Left lung (tissue), 10 donors: Measurements from ENCODE around the gene JAKMIP1. TPM values are rescaled to one million over a fixed set of nuclear protein-coding genes. Genes with fewer than 3 reads are reported as not detected.

Experiments used
- ATAC-seq: fragments of 200-7000 bp; cut with Tn5 transposase; one replicate; pipeline ENCODE4 v1.9.1; 2020; ENCODE audit warnings: moderate library complexity
- DNase-seq, 4 donors: peaks; one replicate each; pipeline ENCODE4 v3.0.0-alpha.2; 2013 to 2020
- H3K27ac ChIP-seq, 2 donors: fragments of 200-600 bp; sonication (generic) in 1 of 2; one replicate each; pipeline versions ENCODE4 v1.5.0 to v1.8.0; 2020 to 2021
- H3K27me3 ChIP-seq, 2 donors: fragments of 200-600 bp; sonication (generic) in 1 of 2; one replicate each; pipeline versions ENCODE4 v1.5.0 to v1.8.0; 2020 to 2021
- H3K36me3 ChIP-seq, 2 donors: fragments of 200-600 bp; sonication (generic) in 1 of 2; one replicate each; pipeline versions ENCODE4 v1.5.0 to v1.8.0; 2020 to 2021
- H3K4me1 ChIP-seq, 2 donors: fragments of 200-600 bp; one replicate each; pipeline ENCODE4 v1.8.0; 2021
- H3K4me3 ChIP-seq, 2 donors: fragments of 200-600 bp; sonication (generic) in 1 of 2; one replicate each; pipeline versions ENCODE4 v1.5.0 to v1.8.0; 2020 to 2021; ENCODE audit warnings: mild to moderate bottlenecking in 1 of 2
- H3K9me3 ChIP-seq, 2 donors: fragments of 200-600 bp; sonication (generic) in 1 of 2; one replicate each; pipeline versions ENCODE4 v1.5.0 to v1.8.0; 2020 to 2021
- intact Hi-C, 2 donors: fragments of 100-400 bp; cut with DNase I; formaldehyde crosslinking; loops; one replicate each; pipeline versions ENCODE4 v1.11.2 to v1.14.2; 2022
- polyA plus RNA-seq, 6 donors: library from polyadenylated mRNA; unstranded; fragments of 120-200 nt; gene quantifications; one replicate each; pipeline ENCODE4 v1.2.1, GENCODE V29; 2013; ENCODE audit not compliant: insufficient read length in 6 of 6
- total RNA-seq, 2 donors: library from RNA; stranded (reverse); fragmentation: NEBNext Ultra II Directional; extraction: Animal tissue kit (Norgen Biotek cat#: 25700); gene quantifications; one replicate each; pipeline ENCODE4 v1.2.1, GENCODE V29; 2021
- TF ChIP-seq, protein P1 (sequence below), 2 donors: fragments of 200-600 bp; sonication (generic) in 1 of 2; IDR thresholded peaks; one replicate each; pipeline versions ENCODE4 v1.5.0 to v1.8.0; 2021; ENCODE audit warnings: antibody characterized with exemption in 2 of 2
- donor health status: DM: no; HTN: yes; CAD: no.
- donor health status: DM: no; HTN: no; CAD: no.

The JAKMIP1 gene
- total and polyA plus RNA-seq, 8 donors: 0.13 to 0.79 (median 0.21) TPM; not detected in 1

DNA sequence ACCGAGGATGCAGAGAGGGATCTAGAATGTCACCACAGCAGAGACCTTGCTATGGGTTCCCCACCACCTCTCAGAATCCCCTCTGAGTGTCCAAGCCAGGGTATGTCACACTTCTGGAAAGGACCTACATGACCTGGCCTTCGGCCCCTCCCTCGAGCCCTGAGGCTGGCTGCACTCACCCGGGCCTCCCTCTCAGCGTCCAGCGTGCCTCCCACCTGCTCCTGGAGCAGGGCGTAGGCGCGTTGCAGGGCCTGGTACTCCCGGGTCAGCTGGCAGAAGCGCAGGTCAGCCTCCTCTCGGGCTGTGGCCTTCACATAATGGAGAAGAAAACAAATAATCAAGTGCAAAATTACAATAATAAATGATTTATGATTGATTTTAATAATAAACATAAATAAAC is 138.2 kb downstream of the JAKMIP1 start:
- no peaks in the 10 kb centered on the region for H3K27me3 ChIP-seq
- H3K4me1 ChIP-seq: no peaks in the 10 kb centered on the region
- TF ChIP-seq, protein P1, sequence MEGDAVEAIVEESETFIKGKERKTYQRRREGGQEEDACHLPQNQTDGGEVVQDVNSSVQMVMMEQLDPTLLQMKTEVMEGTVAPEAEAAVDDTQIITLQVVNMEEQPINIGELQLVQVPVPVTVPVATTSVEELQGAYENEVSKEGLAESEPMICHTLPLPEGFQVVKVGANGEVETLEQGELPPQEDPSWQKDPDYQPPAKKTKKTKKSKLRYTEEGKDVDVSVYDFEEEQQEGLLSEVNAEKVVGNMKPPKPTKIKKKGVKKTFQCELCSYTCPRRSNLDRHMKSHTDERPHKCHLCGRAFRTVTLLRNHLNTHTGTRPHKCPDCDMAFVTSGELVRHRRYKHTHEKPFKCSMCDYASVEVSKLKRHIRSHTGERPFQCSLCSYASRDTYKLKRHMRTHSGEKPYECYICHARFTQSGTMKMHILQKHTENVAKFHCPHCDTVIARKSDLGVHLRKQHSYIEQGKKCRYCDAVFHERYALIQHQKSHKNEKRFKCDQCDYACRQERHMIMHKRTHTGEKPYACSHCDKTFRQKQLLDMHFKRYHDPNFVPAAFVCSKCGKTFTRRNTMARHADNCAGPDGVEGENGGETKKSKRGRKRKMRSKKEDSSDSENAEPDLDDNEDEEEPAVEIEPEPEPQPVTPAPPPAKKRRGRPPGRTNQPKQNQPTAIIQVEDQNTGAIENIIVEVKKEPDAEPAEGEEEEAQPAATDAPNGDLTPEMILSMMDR (IDR thresholded peaks at IDR 0.05): no peak
- no peak overlapping the region for H3K27ac ChIP-seq
- intact Hi-C loops: no loop called here
- no peak overlapping the region for H3K4me3 ChIP-seq
- peaks cover 0 to 45% of the 10 kb centered on the region in 2 donors for H3K9me3 ChIP-seq
- ATAC-seq: no peak
- no peaks in the 10 kb centered on the region for H3K36me3 ChIP-seq
- no peak for DNase-seq

- Histone ChIP-seq H3K4me3 (no peak overlapping the region), H3K27ac (no peak overlapping the region), H3K36me3 (no peaks in the 10 kb centered on the region), H3K4me1 (no peaks in the 10 kb centered on the region), H3K9me3 (peaks cover 0 to 50% of the 10 kb centered on the region in 2 donors), H3K27me3 (no peaks in the 10 kb centered on the region)
- ATAC-seq (no peak), DNase-seq (no peak)
- TF ChIP-seq, protein P1 (IDR thresholded peaks at IDR 0.05): no peak
- intact Hi-C loops: no loop called here
Observed at GRCh38 chr4:6059375-6059805, 141.0 kb downstream of the JAKMIP1 start.

DNA sequence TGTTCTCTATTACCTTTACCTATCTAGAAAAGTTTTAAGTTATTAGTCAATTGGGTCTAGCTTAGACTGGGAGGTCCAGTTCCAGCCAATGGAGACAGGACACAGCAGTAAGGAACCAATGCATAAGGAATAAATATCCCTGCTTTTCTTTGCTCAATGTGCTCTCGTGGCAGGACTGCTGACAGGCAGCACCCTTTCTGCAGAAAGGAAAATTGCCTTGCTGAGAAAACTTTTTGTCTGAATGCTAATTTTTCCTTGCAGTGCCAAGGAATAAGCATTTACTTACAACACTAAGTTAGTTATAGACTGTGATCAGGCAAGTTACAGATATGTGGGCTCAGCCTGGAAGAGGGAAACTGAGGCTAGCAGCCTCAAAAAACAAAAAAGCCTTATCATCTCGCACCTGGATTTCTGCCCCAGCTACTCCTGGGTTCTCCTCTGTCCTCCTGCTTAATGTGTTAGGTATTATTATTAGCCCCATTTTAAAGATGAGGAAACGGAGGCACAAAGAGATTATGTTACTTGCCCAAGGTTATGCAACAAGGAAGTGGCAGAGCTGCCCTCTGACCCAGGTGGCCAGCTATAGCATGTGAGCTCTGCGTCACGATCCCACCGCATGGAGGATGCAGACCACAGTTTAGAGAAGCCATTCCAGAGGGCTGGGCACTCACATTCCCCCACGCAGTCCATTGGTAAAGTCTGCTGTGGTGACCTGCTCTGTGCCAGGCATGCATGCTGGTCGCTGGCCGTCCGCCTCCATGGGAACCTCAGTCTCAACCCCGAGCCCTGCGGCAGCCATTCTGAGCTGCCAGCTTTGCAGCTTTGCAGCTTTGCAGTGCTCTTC is 141.6 kb downstream of the JAKMIP1 start:
- ATAC-seq (no peak), DNase-seq (no peak)
- intact Hi-C loops: no loop called here
- Histone ChIP-seq H3K4me3 (no peak overlapping the region), H3K27ac (no peak overlapping the region), H3K9me3 (peaks cover 0 to 50% of the 10 kb centered on the region in 2 donors), H3K4me1 (no peaks in the 10 kb centered on the region), H3K36me3 (no peaks in the 10 kb centered on the region), H3K27me3 (no peaks in the 10 kb centered on the region)
- TF ChIP-seq, protein P1 (IDR thresholded peaks at IDR 0.05): no peak

DNA sequence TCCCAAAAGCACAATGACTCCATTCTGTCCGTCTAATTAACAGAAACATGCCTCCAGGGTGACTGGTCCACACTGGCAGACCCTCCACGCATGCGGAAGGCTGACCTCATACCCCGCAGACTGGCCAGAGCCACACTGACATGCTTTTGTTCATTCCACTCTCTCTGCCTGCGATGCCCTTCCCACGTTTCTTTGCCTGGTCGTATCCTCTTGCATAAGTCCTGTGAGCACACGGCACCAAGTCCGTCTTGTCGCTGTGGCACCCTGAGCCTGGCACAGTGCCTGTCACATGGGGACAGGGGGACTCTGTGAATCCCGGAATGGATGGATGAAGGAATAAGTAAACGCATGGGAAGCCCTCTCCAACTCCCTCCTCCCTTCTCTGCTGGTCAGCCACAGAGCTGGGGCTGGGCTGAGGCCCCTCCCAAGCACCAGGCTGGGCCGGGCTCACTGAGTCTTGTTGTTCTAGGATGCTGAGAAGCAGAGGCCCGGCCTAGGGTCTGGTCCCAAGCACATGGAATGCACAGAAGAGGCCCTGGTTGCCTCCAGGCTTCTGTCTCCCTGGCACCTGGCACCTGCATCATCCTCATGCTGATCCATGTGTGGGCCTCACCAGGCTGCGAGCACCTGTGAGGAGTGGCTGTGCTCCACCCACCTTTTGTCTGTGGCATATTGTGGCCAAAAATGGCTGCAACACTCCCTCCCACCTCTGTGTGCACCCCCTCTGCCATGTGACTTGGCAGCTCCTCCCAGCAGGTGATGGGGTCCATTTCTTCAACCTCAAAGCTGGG is 143.2 kb downstream of the JAKMIP1 start:
- Histone ChIP-seq H3K4me3 (no peak overlapping the region), H3K27ac (no peak overlapping the region), H3K36me3 (no peaks in the 10 kb centered on the region), H3K9me3 (peaks cover 0 to 50% of the 10 kb centered on the region in 2 donors), H3K4me1 (no peaks in the 10 kb centered on the region), H3K27me3 (no peaks in the 10 kb centered on the region)
- TF ChIP-seq, protein P1 (IDR thresholded peaks at IDR 0.05): no peak
- intact Hi-C loops: no loop called here
- ATAC-seq: no peak
- DNase-seq: no peak

DNA sequence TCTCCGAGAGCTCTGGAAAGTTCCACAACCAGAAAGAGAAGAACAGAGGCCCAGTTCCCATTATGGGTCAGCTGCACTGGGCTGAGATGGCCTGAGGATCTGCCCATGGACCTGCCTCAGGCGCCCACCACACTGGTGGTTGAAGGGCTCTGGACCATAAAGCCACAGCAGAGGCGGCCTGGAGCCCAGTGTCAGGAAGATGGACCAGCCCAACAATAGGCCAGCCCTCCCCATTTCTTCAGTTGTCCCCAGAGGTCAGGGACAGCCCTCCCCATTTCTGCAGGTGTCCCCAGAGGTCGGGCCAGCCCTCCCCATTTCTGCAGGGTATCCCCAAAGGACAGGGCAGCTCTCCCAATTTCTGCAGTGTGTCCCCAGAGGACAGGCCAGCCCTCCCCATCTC is 144.9 kb downstream of the JAKMIP1 start:
- Histone ChIP-seq H3K4me3 (no peak overlapping the region), H3K27me3 (peaks cover 0 to 4% of the 10 kb centered on the region in 2 donors), H3K36me3 (no peaks in the 10 kb centered on the region), H3K9me3 (peaks cover 0 to 38% of the 10 kb centered on the region in 2 donors), H3K4me1 (no peaks in the 10 kb centered on the region), H3K27ac (no peak overlapping the region)
- no peak for DNase-seq
- ATAC-seq: no peak
- TF ChIP-seq, protein P1 (IDR thresholded peaks at IDR 0.05): no peak
- intact Hi-C loops: no loop called here
